ENCODE measurements around the gene DNMT1.
"Not testable (repeated sequence)": the region's sequence is repeated elsewhere in the genome, so short reads cannot be mapped to it uniquely, and the experiment has no call there.

DNMT1 gene

DNA sequence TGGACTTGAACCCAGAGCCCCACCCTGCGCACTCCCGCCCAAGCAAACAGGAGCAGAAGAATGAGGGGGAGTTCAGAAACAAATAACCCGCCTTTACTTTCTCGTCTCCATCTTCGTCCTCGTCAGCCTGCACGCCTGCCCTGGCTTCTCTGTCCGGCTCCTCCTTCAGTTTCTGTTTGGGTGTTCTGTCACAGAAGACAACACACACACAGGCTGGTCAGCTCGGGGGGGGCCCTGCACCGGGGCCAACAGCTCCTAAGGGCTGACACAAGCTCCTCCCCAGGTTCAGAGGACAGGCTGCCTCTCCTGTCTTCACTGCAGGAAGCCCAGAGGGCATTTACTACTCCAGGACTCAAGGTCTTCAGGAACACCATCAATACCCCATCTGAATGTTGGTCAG is 28.3 kb downstream of the DNMT1 start:
- not testable (repeated sequence) for H3K4me3 ChIP-seq (ENCODE audit: insufficient read depth, low read depth, low read length); H3K27me3 ChIP-seq (ENCODE audit: control insufficient read depth, insufficient read depth, low read length, poor library complexity, severe bottlenecking); H3K9me3 ChIP-seq (ENCODE audit: control insufficient read depth, low read length); H3K27ac ChIP-seq (ENCODE audit: insufficient read depth, low read depth, low read length, poor library complexity, severe bottlenecking); H3K4me1 ChIP-seq (ENCODE audit: control insufficient read depth, insufficient read depth, low read length)
- 93 to 94% methylated on average over 9 to 10 of the region's 10 CpGs for WGBS, 2 experiments
- H3K36me3 ChIP-seq (ENCODE audit: control insufficient read depth, insufficient read depth, low read length) = peaks cover 59% of the 10 kb centered on the region

DNA sequence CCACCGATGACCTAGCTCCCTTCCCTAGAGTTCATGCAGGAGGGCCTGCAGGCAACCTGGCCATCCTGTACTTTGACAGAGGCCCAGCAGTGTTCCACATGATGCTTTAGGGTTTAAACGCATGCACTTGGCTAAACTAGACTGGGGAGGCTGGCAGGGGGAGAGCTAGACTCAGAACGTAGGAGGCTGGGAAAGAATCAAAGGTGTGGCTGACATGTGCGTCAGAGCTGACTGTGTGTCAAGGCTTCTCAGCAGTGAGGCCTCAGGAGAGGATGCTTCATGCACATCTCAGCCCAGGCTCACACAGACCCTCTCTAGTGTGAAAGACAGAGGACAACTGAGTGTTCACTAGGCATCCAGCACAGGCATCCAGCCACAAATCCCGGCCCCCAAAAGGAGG is 28.7 kb downstream of the DNMT1 start:
- H3K27ac ChIP-seq (ENCODE audit: insufficient read depth, low read depth, low read length, poor library complexity, severe bottlenecking) = no peak overlapping the region
- H3K36me3 ChIP-seq (ENCODE audit: control insufficient read depth, insufficient read depth, low read length) = peaks cover 56% of the 10 kb centered on the region
- no peaks in the 10 kb centered on the region for H3K27me3 ChIP-seq (ENCODE audit: control insufficient read depth, insufficient read depth, low read length, poor library complexity, severe bottlenecking)
- 96% methylated on average over 5 of the region's 5 CpGs for WGBS, 2 experiments
- no peak overlapping the region for H3K4me3 ChIP-seq (ENCODE audit: insufficient read depth, low read depth, low read length)
- H3K4me1 ChIP-seq (ENCODE audit: control insufficient read depth, insufficient read depth, low read length) = no peaks in the 10 kb centered on the region
- H3K9me3 ChIP-seq (ENCODE audit: control insufficient read depth, low read length) = no peaks in the 10 kb centered on the region

DNA sequence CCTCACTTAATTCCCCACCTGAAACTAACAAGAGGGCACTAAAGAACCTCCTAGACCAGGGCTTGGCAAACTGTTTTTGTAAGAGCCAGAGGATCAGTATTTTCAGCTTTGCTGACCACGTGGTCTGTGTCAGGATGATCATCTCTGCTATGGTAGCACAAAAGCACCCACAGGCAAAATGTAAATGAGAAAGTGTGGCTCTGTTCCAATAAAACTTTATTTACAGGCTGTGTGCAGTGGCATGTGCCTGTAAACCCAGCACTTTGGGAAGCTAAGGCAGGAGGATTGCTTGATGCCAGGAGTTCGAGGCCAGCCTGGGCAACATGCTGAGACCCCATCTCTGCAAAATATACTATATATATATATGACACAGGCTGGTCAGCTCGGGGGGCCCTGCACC is 31.2 kb downstream of the DNMT1 start:
- Histone ChIP-seq H3K4me3 (ENCODE audit: insufficient read depth, low read depth, low read length) (no peak overlapping the region), H3K27ac (ENCODE audit: insufficient read depth, low read depth, low read length, poor library complexity, severe bottlenecking) (no peak overlapping the region), H3K27me3 (ENCODE audit: control insufficient read depth, insufficient read depth, low read length, poor library complexity, severe bottlenecking) (no peaks in the 10 kb centered on the region), H3K9me3 (ENCODE audit: control insufficient read depth, low read length) (no peaks in the 10 kb centered on the region), H3K4me1 (ENCODE audit: control insufficient read depth, insufficient read depth, low read length) (no peaks in the 10 kb centered on the region), H3K36me3 (ENCODE audit: control insufficient read depth, insufficient read depth, low read length) (peaks cover 60% of the 10 kb centered on the region)
- WGBS, 2 experiments = 97% methylated on average over 2 of the region's 3 CpGs

DNA sequence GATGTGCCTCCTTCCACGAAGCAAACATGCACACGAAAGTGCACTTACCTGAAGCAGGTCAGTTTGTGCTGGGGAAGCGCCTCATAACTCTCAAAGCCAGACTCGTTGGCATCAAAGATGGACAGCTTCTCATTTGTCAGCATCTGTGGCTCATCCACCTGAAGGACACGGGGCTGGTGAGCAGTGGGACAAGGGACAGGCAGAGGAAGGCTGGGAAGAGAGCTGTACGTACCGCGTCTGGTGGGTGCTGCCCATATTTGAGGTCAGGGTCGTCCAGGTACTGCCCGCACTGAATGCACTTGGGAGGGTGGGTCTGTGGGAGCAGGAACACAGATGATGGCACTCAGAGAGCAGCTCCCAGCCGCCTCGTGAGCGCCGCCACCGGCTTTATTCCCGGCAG is 35.1 kb downstream of the DNMT1 start:
- Histone ChIP-seq H3K36me3 (ENCODE audit: control insufficient read depth, insufficient read depth, low read length) (peaks cover 78% of the 10 kb centered on the region), H3K27ac (ENCODE audit: insufficient read depth, low read depth, low read length, poor library complexity, severe bottlenecking) (no peak overlapping the region), H3K9me3 (ENCODE audit: control insufficient read depth, low read length) (no peaks in the 10 kb centered on the region), H3K27me3 (ENCODE audit: control insufficient read depth, insufficient read depth, low read length, poor library complexity, severe bottlenecking) (no peaks in the 10 kb centered on the region), H3K4me3 (ENCODE audit: insufficient read depth, low read depth, low read length) (no peak overlapping the region), H3K4me1 (ENCODE audit: control insufficient read depth, insufficient read depth, low read length) (no peaks in the 10 kb centered on the region)
- WGBS, 2 experiments = 96% methylated on average over 16 of the region's 16 CpGs

GRCh38 chr19:10158485-10158884 is 36.3 kb downstream of the DNMT1 start:
- no peak overlapping the region for H3K4me3 ChIP-seq (ENCODE audit: insufficient read depth, low read depth, low read length)
- H3K27ac ChIP-seq (ENCODE audit: insufficient read depth, low read depth, low read length, poor library complexity, severe bottlenecking) = no peak overlapping the region
- H3K27me3 ChIP-seq (ENCODE audit: control insufficient read depth, insufficient read depth, low read length, poor library complexity, severe bottlenecking) = no peaks in the 10 kb centered on the region
- H3K9me3 ChIP-seq (ENCODE audit: control insufficient read depth, low read length) = no peaks in the 10 kb centered on the region
- H3K4me1 ChIP-seq (ENCODE audit: control insufficient read depth, insufficient read depth, low read length) = no peaks in the 10 kb centered on the region
- H3K36me3 ChIP-seq (ENCODE audit: control insufficient read depth, insufficient read depth, low read length) = peaks cover 83% of the 10 kb centered on the region
- WGBS, 2 experiments = 95% methylated on average over 11 of the region's 11 CpGs

DNA sequence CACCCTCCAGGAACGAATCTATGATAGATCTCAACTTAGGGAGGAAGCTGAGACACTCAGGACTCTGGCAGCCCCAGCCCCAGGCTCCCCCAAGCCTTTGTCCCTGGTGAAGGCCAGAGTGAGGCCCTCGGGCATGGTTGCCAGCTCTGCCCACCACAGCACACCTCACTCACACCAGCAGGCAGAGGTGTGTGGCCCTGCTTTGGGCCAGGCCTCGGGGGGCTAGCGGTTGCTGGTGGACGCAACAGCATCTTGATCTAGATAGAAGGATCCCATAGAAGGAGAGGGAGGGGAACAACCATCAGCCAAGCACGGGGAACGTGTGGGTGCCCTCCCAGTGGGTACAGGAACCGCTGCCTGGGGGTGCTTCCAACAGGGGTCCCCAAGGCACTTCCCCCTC is 36.7 kb downstream of the DNMT1 start:
- no peaks in the 10 kb centered on the region for H3K4me1 ChIP-seq (ENCODE audit: control insufficient read depth, insufficient read depth, low read length)
- no peak overlapping the region for H3K27ac ChIP-seq (ENCODE audit: insufficient read depth, low read depth, low read length, poor library complexity, severe bottlenecking)
- 96% methylated on average over 8 of the region's 8 CpGs for WGBS, 2 experiments
- no peaks in the 10 kb centered on the region for H3K9me3 ChIP-seq (ENCODE audit: control insufficient read depth, low read length)
- H3K36me3 ChIP-seq (ENCODE audit: control insufficient read depth, insufficient read depth, low read length) = peaks cover 80% of the 10 kb centered on the region
- H3K4me3 ChIP-seq (ENCODE audit: insufficient read depth, low read depth, low read length) = no peak overlapping the region
- H3K27me3 ChIP-seq (ENCODE audit: control insufficient read depth, insufficient read depth, low read length, poor library complexity, severe bottlenecking) = no peaks in the 10 kb centered on the region

DNA sequence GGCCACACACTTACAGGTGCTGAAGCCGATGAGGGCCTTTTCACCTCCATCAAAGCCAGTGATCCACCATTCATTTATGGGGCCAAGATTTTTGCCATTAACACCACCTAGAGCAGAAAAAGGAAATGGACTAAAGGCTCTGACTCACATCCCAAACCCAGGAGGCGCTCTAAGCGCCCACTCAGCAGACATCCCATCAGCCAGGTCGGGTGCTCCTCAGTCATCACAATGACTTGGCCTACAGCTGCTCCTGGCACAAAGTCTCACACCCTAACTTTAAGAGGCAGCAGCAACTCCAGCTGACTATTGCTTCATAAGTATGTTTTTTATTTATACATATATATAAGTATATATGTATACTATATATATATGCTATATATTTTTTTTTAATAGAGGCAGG is 38.9 kb downstream of the DNMT1 start:
- no peaks in the 10 kb centered on the region for H3K9me3 ChIP-seq (ENCODE audit: control insufficient read depth, low read length)
- no peaks in the 10 kb centered on the region for H3K4me1 ChIP-seq (ENCODE audit: control insufficient read depth, insufficient read depth, low read length)
- H3K4me3 ChIP-seq (ENCODE audit: insufficient read depth, low read depth, low read length) = no peak overlapping the region
- peaks cover 86% of the 10 kb centered on the region for H3K36me3 ChIP-seq (ENCODE audit: control insufficient read depth, insufficient read depth, low read length)
- H3K27me3 ChIP-seq (ENCODE audit: control insufficient read depth, insufficient read depth, low read length, poor library complexity, severe bottlenecking) = no peaks in the 10 kb centered on the region
- no peak overlapping the region for H3K27ac ChIP-seq (ENCODE audit: insufficient read depth, low read depth, low read length, poor library complexity, severe bottlenecking)
- WGBS, 2 experiments = 94 to 96% methylated on average over 4 of the region's 4 CpGs

DNA sequence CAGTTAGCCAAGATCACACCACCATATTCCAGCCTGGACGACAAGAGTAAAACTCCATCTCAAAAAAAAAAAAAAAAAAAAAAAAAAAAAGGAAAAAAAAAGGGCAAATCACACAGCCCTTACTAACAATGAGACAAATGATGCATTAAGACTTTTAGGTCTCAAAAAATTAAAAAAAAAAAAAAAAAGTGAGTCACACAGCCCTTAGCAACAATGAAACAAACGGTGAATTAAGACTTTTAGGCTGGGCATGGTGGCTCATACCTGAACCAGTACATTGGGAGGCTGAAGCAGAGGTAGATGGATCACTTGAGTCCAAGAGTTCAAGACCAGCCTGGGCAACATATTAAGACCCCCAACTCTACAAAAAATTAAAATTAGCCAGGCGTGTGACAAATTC is 42.7 kb downstream of the DNMT1 start:
- no peak overlapping the region for H3K27ac ChIP-seq (ENCODE audit: insufficient read depth, low read depth, low read length, poor library complexity, severe bottlenecking)
- peaks cover 70% of the 10 kb centered on the region for H3K36me3 ChIP-seq (ENCODE audit: control insufficient read depth, insufficient read depth, low read length)
- WGBS, 2 experiments = 98 to 100% methylated on average over 2 to 3 of the region's 3 CpGs
- H3K4me1 ChIP-seq (ENCODE audit: control insufficient read depth, insufficient read depth, low read length) = no peaks in the 10 kb centered on the region
- no peaks in the 10 kb centered on the region for H3K27me3 ChIP-seq (ENCODE audit: control insufficient read depth, insufficient read depth, low read length, poor library complexity, severe bottlenecking)
- H3K9me3 ChIP-seq (ENCODE audit: control insufficient read depth, low read length) = no peaks in the 10 kb centered on the region
- no peak overlapping the region for H3K4me3 ChIP-seq (ENCODE audit: insufficient read depth, low read depth, low read length)

DNA sequence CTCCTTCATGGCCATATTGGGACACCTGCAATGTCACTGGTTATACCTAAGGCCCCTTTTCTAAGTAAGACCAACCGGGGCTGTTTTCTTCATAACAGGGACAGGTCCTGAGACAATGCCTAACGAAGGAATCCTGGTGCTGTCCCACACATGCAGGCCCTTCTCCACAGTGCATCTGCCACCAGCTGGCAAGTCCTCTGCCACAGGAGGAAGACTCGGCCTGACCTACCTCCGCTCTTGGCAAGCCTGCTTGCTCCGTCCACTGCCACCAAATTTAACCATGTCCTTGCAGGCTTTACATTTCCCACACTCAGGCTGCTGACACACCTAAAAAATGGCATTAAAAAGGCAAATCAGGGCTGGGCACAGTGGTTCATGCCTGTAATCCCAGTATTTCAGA is 43.2 kb downstream of the DNMT1 start:
- Histone ChIP-seq H3K36me3 (ENCODE audit: control insufficient read depth, insufficient read depth, low read length) (peaks cover 69% of the 10 kb centered on the region), H3K4me3 (ENCODE audit: insufficient read depth, low read depth, low read length) (no peak overlapping the region), H3K9me3 (ENCODE audit: control insufficient read depth, low read length) (no peaks in the 10 kb centered on the region), H3K27ac (ENCODE audit: insufficient read depth, low read depth, low read length, poor library complexity, severe bottlenecking) (no peak overlapping the region), H3K4me1 (ENCODE audit: control insufficient read depth, insufficient read depth, low read length) (no peaks in the 10 kb centered on the region), H3K27me3 (ENCODE audit: control insufficient read depth, insufficient read depth, low read length, poor library complexity, severe bottlenecking) (no peaks in the 10 kb centered on the region)
- 94 to 95% methylated on average over 5 of the region's 5 CpGs for WGBS, 2 experiments

DNA sequence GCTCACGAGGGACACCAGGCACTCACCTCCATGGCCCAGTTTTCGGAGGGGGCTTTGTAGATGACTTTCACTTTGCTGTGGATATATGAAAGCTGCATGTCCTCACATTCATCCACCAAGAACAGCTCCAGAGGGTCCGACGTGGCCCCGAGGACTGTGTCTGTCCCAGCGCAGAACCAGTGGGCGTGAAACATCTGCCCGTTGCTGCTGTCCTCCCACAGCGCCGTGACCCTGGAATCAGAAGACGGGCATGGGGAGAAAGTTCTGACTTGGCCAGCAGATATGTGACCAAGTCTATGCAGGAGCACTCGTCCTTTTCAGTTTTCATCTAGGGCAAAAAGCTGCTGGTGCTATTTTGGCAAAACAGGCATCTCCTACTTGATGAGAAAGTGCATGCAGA is 45.3 kb downstream of the DNMT1 start:
- H3K4me1 ChIP-seq (ENCODE audit: control insufficient read depth, insufficient read depth, low read length) = no peaks in the 10 kb centered on the region
- no peak overlapping the region for H3K27ac ChIP-seq (ENCODE audit: insufficient read depth, low read depth, low read length, poor library complexity, severe bottlenecking)
- 97 to 98% methylated on average over 12 of the region's 12 CpGs for WGBS, 2 experiments
- no peaks in the 10 kb centered on the region for H3K9me3 ChIP-seq (ENCODE audit: control insufficient read depth, low read length)
- no peaks in the 10 kb centered on the region for H3K27me3 ChIP-seq (ENCODE audit: control insufficient read depth, insufficient read depth, low read length, poor library complexity, severe bottlenecking)
- H3K36me3 ChIP-seq (ENCODE audit: control insufficient read depth, insufficient read depth, low read length) = peaks cover 71% of the 10 kb centered on the region
- no peak overlapping the region for H3K4me3 ChIP-seq (ENCODE audit: insufficient read depth, low read depth, low read length)

DNA sequence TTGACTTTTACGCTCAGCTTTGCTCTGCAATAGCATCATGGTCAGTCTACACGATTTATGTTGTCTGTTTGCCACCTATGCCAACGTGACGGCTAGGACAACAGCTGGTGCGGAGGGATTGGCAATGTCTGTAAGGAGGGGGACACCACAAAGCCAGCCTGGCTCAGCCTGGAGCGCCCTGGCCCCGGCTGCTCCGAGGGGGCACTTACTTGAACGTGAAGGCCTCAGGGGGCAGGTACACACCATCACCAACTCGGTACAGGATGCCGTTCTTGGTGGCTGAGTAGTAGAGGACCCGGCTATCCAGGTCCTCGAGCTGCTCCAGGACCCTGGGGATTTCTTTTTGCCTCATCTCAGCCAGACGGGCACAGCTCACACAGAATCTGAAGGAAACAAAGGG is 48.6 kb downstream of the DNMT1 start:
- Histone ChIP-seq H3K4me3 (ENCODE audit: insufficient read depth, low read depth, low read length) (no peak overlapping the region), H3K4me1 (ENCODE audit: control insufficient read depth, insufficient read depth, low read length) (no peaks in the 10 kb centered on the region), H3K27ac (ENCODE audit: insufficient read depth, low read depth, low read length, poor library complexity, severe bottlenecking) (no peak overlapping the region), H3K36me3 (ENCODE audit: control insufficient read depth, insufficient read depth, low read length) (peaks cover 78% of the 10 kb centered on the region), H3K27me3 (ENCODE audit: control insufficient read depth, insufficient read depth, low read length, poor library complexity, severe bottlenecking) (no peaks in the 10 kb centered on the region), H3K9me3 (ENCODE audit: control insufficient read depth, low read length) (no peaks in the 10 kb centered on the region)
- WGBS, 2 experiments = 96 to 97% methylated on average over 14 of the region's 14 CpGs
